Ramos (cell line): Measurements from ENCODE around the gene SHISA9.
"Not testable (repeated sequence)": the region's sequence is repeated elsewhere in the genome, so short reads cannot be mapped to it uniquely, and the experiment has no call there.

Experiments
- in situ Hi-C: fragments of 300-500 bp; cut with MboI; formaldehyde crosslinking; loops from one replicate; pipeline ENCODE4 v1.14.3; 2022; ENCODE audit warnings: low sequenced_read_pairs; ENCODE audit not compliant: unreplicated experiment

The SHISA9 gene

GRCh38 chr16:12901597-12902461, at the start of gene SHISA9:
Gene SHISA9 (plus strand): TSS chr16:12901598.
- in situ Hi-C loops, result no loop called here

- in situ Hi-C loops, result no loop called here
These were observed 47.4 kb upstream of the SHISA9 start for GRCh38 chr16:12853972-12854371.

GRCh38 chr16:12857435-12857834, 44.0 kb upstream of the SHISA9 start:
- in situ Hi-C loops, result not testable (repeated sequence)

GRCh38 chr16:12862327-12862726, 39.1 kb upstream of the SHISA9 start:
- in situ Hi-C loops, result no loop called here

GRCh38 chr16:12862941-12863340, 38.5 kb upstream of the SHISA9 start:
- in situ Hi-C loops, result no loop called here

- in situ Hi-C loops, result no loop called here
These were observed 34.3 kb upstream of the SHISA9 start for GRCh38 chr16:12866981-12867551.

- in situ Hi-C loops, result no loop called here
These were observed 33.2 kb upstream of the SHISA9 start for GRCh38 chr16:12868169-12868568.

GRCh38 chr16:12868788-12869187, 32.6 kb upstream of the SHISA9 start:
- in situ Hi-C loops, result no loop called here

GRCh38 chr16:12869698-12870427, 31.5 kb upstream of the SHISA9 start:
- in situ Hi-C loops, result no loop called here

- in situ Hi-C loops, result no loop called here
These were observed 29.6 kb upstream of the SHISA9 start for GRCh38 chr16:12871784-12872183.

- in situ Hi-C loops, result no loop called here
These were observed 27.2 kb upstream of the SHISA9 start for GRCh38 chr16:12874186-12874585.

GRCh38 chr16:12876778-12877177, 24.6 kb upstream of the SHISA9 start:
- in situ Hi-C loops, result no loop called here

GRCh38 chr16:12878973-12879372, 22.4 kb upstream of the SHISA9 start:
- in situ Hi-C loops, result no loop called here

- in situ Hi-C loops, result no loop called here
These were observed 21.6 kb upstream of the SHISA9 start for GRCh38 chr16:12879812-12880211.

GRCh38 chr16:12881182-12881581, 20.2 kb upstream of the SHISA9 start:
- in situ Hi-C loops, result no loop called here

GRCh38 chr16:12881740-12882139, 19.7 kb upstream of the SHISA9 start:
- in situ Hi-C loops, result no loop called here

GRCh38 chr16:12885742-12886141, 15.7 kb upstream of the SHISA9 start:
- in situ Hi-C loops, result no loop called here

GRCh38 chr16:12891836-12892235, 9.6 kb upstream of the SHISA9 start:
- in situ Hi-C loops, result loop anchor here (5.0 kb wide), 1 partner anchor 560 kb away; no protein-coding TSS in a partner anchor

GRCh38 chr16:12893050-12893750, 8.2 kb upstream of the SHISA9 start:
- in situ Hi-C loops, result loop anchor here (5.0 kb wide), 1 partner anchor 559 kb away; no protein-coding TSS in a partner anchor

GRCh38 chr16:12896562-12896961, 4.8 kb upstream of the SHISA9 start:
- in situ Hi-C loops, result no loop called here
